ENCODE measurements around the gene SIL1.

- TF ChIP-seq FOXM1 (IDR thresholded peaks at IDR 0.05; ENCODE audit: borderline replicate concordance) (no peak), CTBP1 (IDR thresholded peaks at IDR 0.05; ENCODE audit: borderline replicate concordance) (no peak), SP1 (IDR thresholded peaks at IDR 0.05) (no peak), SUZ12 (IDR thresholded peaks at IDR 0.05) (no peak), FOXK2 (IDR thresholded peaks at IDR 0.05) (no peak)
These were observed 259.6 kb downstream of the SIL1 start for GRCh38 chr5:138938526-138938925.

Data from HEK293T (cell line).